Gastrocnemius medialis (tissue), 4 donors: ENCODE measurements around the gene ITPK1.

Source experiments
- POLR2A ChIP-seq, 2 donors: fragments of 450-650 bp; IDR thresholded peaks; one replicate each; pipeline ENCODE4 v1.6.1; 2017; ENCODE audit warnings: antibody characterized with exemption in 2 of 2, mild to moderate bottlenecking in 2 of 2, moderate library complexity in 2 of 2
- TF ChIP-seq, protein P1 (sequence below), 5 experiments: fragments of 450-650 bp in 3 of 5; fragments of 200-600 bp in 2 of 5; sonication (generic) in 2 of 5; IDR thresholded peaks in 4 of 5; conservative IDR thresholded peaks in 1 of 5; 1 replicate in 4 of 5; 2 replicates in 1 of 5; pipeline ENCODE4 v1.5.1; 2016 to 2019; ENCODE audit warnings: antibody characterized with exemption in 5 of 5, mild to moderate bottlenecking in 3 of 5, moderate library complexity in 3 of 5

- TF ChIP-seq, protein P1, sequence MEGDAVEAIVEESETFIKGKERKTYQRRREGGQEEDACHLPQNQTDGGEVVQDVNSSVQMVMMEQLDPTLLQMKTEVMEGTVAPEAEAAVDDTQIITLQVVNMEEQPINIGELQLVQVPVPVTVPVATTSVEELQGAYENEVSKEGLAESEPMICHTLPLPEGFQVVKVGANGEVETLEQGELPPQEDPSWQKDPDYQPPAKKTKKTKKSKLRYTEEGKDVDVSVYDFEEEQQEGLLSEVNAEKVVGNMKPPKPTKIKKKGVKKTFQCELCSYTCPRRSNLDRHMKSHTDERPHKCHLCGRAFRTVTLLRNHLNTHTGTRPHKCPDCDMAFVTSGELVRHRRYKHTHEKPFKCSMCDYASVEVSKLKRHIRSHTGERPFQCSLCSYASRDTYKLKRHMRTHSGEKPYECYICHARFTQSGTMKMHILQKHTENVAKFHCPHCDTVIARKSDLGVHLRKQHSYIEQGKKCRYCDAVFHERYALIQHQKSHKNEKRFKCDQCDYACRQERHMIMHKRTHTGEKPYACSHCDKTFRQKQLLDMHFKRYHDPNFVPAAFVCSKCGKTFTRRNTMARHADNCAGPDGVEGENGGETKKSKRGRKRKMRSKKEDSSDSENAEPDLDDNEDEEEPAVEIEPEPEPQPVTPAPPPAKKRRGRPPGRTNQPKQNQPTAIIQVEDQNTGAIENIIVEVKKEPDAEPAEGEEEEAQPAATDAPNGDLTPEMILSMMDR (IDR thresholded peaks at IDR 0.05 in 4 of 5, conservative IDR thresholded peaks at IDR 0.05 in 1 of 5) = no peak
- no peak for TF ChIP-seq POLR2A (IDR thresholded peaks at IDR 0.05)
These were observed 195.7 kb downstream of the ITPK1 start for GRCh38 chr14:92920001-92920400.
